Measurements from ENCODE around the gene MAGI1.

GRCh38 chr3:66018057-66019033 lies 20.4 kb downstream of the MAGI1 start:
- no peak for TF ChIP-seq POLR2A (IDR thresholded peaks at IDR 0.05)
- TF ChIP-seq CTCF (IDR thresholded peaks at IDR 0.05): no peak

Measured in uterus (tissue), 2 donors.